ENCODE results near the gene CFC1.
"Not testable (repeated sequence)": the region's sequence is repeated elsewhere in the genome, so short reads cannot be mapped to it uniquely, and the experiment has no call there.

DNA sequence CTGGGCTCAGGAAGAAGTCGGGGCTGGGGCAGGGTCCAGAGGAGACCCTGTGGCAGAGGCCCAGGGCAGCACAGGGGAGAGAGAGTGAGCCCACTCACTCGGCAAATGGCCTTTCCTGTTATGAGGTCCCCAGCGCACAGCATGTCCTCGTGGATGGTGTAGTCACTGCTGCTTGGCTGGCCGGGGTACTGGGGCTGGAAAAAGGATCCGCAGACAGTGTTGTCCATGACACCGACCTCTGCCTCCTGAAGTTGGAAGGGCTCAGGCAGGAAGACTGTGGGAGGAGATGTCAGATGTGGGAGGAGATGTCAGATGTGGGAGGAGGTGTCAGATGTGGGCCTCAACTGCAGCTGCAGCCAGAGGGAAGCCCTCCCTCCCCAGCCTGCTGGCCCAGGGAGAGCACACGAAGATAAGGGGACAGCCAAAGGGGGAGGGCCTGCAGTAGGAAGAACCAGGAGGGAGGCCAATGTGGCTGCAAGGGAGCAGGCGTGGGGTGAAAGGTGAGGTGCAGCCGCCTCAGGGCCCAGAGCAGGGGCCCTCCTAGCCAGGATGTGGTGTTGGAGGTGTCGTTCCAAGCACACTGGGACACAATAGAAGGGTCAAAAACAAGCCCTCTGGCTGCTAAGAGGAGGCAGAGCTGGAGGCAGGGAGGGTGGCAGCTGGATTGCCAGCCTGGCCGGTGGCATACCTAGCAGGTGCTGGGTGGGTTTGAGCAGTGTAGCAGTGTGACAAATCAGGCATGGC is 55.4 kb downstream of the CFC1 start:
- TF ChIP-seq, protein P1, sequence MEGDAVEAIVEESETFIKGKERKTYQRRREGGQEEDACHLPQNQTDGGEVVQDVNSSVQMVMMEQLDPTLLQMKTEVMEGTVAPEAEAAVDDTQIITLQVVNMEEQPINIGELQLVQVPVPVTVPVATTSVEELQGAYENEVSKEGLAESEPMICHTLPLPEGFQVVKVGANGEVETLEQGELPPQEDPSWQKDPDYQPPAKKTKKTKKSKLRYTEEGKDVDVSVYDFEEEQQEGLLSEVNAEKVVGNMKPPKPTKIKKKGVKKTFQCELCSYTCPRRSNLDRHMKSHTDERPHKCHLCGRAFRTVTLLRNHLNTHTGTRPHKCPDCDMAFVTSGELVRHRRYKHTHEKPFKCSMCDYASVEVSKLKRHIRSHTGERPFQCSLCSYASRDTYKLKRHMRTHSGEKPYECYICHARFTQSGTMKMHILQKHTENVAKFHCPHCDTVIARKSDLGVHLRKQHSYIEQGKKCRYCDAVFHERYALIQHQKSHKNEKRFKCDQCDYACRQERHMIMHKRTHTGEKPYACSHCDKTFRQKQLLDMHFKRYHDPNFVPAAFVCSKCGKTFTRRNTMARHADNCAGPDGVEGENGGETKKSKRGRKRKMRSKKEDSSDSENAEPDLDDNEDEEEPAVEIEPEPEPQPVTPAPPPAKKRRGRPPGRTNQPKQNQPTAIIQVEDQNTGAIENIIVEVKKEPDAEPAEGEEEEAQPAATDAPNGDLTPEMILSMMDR (IDR thresholded peaks at IDR 0.05): not testable (repeated sequence)
- TF ChIP-seq POLR2AphosphoS5 (IDR thresholded peaks at IDR 0.05; ENCODE audit: low read depth, low read length): not testable (repeated sequence)

Data from Panc1 (cell line).